Nephron progenitor cell (in vitro differentiated cells): ENCODE data around the gene ZNF391.
"Not testable (repeated sequence)": the region's sequence is repeated elsewhere in the genome, so short reads cannot be mapped to it uniquely, and the experiment has no call there.

Source experiments
- DNase-seq: peaks from one replicate; pipeline ENCODE4 v3.0.0; 2021
- H3K27ac Mint-ChIP-seq: 2 replicates; pipeline ENCODE4 v1.8.0; 2021; ENCODE audit warnings: mild to moderate bottlenecking, moderate library complexity, mixed read lengths
- H3K27me3 Mint-ChIP-seq: 2 replicates; pipeline ENCODE4 v1.8.0; 2021; ENCODE audit warnings: mild to moderate bottlenecking, low read depth, mixed read lengths; ENCODE audit not compliant: poor library complexity
- H3K36me3 Mint-ChIP-seq: 2 replicates; pipeline ENCODE4 v1.8.0; 2021; ENCODE audit warnings: low read depth, mixed read lengths
- H3K4me1 Mint-ChIP-seq: 2 replicates; pipeline ENCODE4 v1.8.0; 2021; ENCODE audit warnings: mixed read lengths
- H3K4me3 Mint-ChIP-seq: 2 replicates; pipeline ENCODE4 v1.8.0; 2021; ENCODE audit warnings: mild to moderate bottlenecking, moderate library complexity, mixed read lengths
- H3K9me3 Mint-ChIP-seq: 2 replicates; pipeline ENCODE4 v1.8.0; 2021; ENCODE audit warnings: mild to moderate bottlenecking, moderate library complexity, mixed read lengths
- CTCF ChIP-seq: fragments of 200-600 bp; sonication (generic); IDR thresholded peaks from 2 replicates; pipeline ENCODE4 v1.5.0; 2021; ENCODE audit warnings: antibody characterized with exemption

ZNF391 gene

GRCh38 chr6:27415898-27416297 is 27.3 kb downstream of the ZNF391 start:
- H3K4me3 Mint-ChIP-seq: no peak overlapping the region
- H3K27me3 Mint-ChIP-seq: no peaks in the 10 kb centered on the region
- no peak overlapping the region for H3K27ac Mint-ChIP-seq
- no peak for TF ChIP-seq CTCF
- H3K36me3 Mint-ChIP-seq: peaks cover 5% of the 10 kb centered on the region
- H3K9me3 Mint-ChIP-seq: peaks cover 19% of the 10 kb centered on the region
- DNase-seq: no peak
- H3K4me1 Mint-ChIP-seq: no peaks in the 10 kb centered on the region

- Mint-ChIP-seq H3K27me3 (no peaks in the 10 kb centered on the region), H3K36me3 (peaks cover 8% of the 10 kb centered on the region), H3K4me1 (no peaks in the 10 kb centered on the region), H3K9me3 (peaks cover 38% of the 10 kb centered on the region), H3K4me3 (no peak overlapping the region), H3K27ac (no peak overlapping the region)
- DNase-seq: no peak
- TF ChIP-seq CTCF: no peak
Measured at GRCh38 chr6:27419363-27419762, 30.8 kb downstream of the ZNF391 start.

DNA sequence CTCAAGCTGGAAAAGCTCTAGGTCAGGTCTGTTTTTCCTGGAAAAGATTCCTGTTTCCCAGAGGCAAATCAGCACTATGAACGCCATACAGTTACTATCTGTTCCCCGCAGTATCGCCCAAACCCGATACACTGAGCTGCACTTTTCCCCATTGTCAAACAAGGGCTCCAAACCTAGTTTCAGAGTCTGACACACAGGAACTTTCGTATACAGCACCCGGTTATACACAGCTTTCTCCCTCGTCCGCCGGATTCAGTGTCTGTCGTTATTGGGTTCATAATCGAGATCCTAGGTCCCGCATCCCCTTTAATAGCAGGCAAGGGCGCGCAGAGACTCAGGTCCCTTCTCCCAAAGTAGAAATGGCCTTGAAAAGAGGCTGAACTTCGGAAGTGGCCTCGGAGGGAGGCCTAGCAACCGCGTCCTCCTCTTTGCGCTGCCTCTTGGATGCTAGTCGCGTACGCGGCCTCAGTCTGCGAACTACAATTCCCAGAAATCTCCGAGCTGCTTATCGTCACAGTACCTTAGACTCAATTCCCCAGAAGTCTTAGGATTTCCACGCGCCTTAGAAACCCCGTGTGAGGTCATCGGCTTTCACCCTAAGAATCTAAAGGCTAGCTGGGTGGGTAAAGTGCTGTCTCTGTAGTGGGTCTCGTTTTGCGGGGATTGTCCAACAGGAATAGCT is 34.2 kb downstream of the ZNF391 start:
- Mint-ChIP-seq H3K4me1 (no peaks in the 10 kb centered on the region), H3K27ac (no peak overlapping the region), H3K27me3 (no peaks in the 10 kb centered on the region), H3K4me3 (no peak overlapping the region), H3K36me3 (peaks cover 4% of the 10 kb centered on the region), H3K9me3 (peaks cover 31% of the 10 kb centered on the region)
- TF ChIP-seq CTCF: no peak
- DNase-seq: no peak

DNA sequence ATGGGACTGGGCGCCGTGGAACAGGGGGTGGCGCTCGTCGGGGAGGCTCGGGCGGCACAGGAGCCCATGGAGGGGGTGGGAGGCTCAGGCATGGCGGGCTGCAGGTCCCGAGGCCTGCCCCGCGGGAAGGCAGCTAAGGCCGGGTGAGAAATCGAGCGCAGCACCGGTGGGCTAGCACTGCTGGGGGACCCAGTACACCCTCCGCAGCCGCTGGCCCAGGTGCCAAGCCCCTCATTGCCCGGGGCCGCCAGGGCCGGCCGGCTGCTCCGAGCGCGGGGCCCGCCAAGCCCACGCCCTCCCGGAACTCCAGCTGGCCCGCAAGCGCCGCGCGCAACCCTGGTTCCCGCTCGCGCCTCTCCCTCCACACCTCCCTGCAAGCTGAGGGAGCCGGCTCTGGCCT is 36.3 kb downstream of the ZNF391 start:
- not testable (repeated sequence) for H3K36me3 Mint-ChIP-seq, H3K27ac Mint-ChIP-seq, H3K4me3 Mint-ChIP-seq, DNase-seq, H3K27me3 Mint-ChIP-seq, H3K4me1 Mint-ChIP-seq
- H3K9me3 Mint-ChIP-seq: peaks cover 29% of the 10 kb centered on the region

GRCh38 chr6:27426045-27426620 is 37.6 kb downstream of the ZNF391 start:
- no peak for TF ChIP-seq CTCF
- H3K4me3 Mint-ChIP-seq: no peak overlapping the region
- peaks cover 5% of the 10 kb centered on the region for H3K27me3 Mint-ChIP-seq
- H3K36me3 Mint-ChIP-seq: peaks cover 4% of the 10 kb centered on the region
- no peak overlapping the region for H3K27ac Mint-ChIP-seq
- H3K9me3 Mint-ChIP-seq: peaks cover 28% of the 10 kb centered on the region
- DNase-seq: no peak
- no peaks in the 10 kb centered on the region for H3K4me1 Mint-ChIP-seq

GRCh38 chr6:27428502-27428901 is 39.9 kb downstream of the ZNF391 start:
- no peaks in the 10 kb centered on the region for H3K4me1 Mint-ChIP-seq
- peaks cover 26% of the 10 kb centered on the region for H3K9me3 Mint-ChIP-seq
- no peak for TF ChIP-seq CTCF
- no peak overlapping the region for H3K27ac Mint-ChIP-seq
- no peak overlapping the region for H3K4me3 Mint-ChIP-seq
- no peak for DNase-seq
- peaks cover 4% of the 10 kb centered on the region for H3K36me3 Mint-ChIP-seq
- H3K27me3 Mint-ChIP-seq: peaks cover 14% of the 10 kb centered on the region
